Mucosa of stomach (tissue), 1 donor: ENCODE data around the gene LMAN1L.

Experiments
- H3K27me3 ChIP-seq: one replicate; pipeline ENCODE4 v1.7.0; 2013; ENCODE audit warnings: mild to moderate bottlenecking, low read length; ENCODE audit not compliant: control insufficient read depth, insufficient read depth
- H3K36me3 ChIP-seq: one replicate; pipeline ENCODE4 v1.7.0; 2013; ENCODE audit warnings: low read length; ENCODE audit not compliant: control insufficient read depth, insufficient read depth
- H3K4me1 ChIP-seq: one replicate; pipeline ENCODE4 v1.7.0; 2013; ENCODE audit warnings: mild to moderate bottlenecking, low read length; ENCODE audit not compliant: control insufficient read depth, insufficient read depth
- H3K4me3 ChIP-seq: one replicate; pipeline ENCODE4 v1.7.0; 2013; ENCODE audit warnings: low read length
- H3K9ac ChIP-seq: one replicate; pipeline ENCODE4 v1.7.0; 2013; ENCODE audit warnings: mild to moderate bottlenecking, low read length, moderate library complexity
- H3K9me3 ChIP-seq: one replicate; pipeline ENCODE4 v1.7.0; 2013; ENCODE audit warnings: mild to moderate bottlenecking, low read length, moderate library complexity; ENCODE audit not compliant: control insufficient read depth
- donor health status: Pancreatic carcinoma.

LMAN1L gene

DNA sequence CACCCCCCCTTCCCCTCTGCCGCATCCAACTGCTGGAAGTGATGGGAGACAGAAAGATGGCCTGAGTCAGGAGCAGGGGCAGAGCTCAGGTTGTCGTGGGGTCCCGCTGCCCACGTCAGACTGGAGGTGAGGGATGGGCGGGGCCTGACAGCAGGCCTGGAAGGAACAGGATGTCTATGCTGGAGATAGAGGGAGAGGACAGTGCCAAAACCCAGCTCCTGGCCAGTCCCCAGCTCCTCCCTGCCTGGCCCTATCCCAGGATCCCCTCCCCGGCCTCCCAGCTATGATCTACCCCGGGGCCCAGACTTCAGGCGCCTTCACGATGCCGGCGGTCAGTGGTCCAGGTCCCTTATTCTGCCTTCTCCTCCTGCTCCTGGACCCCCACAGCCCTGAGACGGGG, at the start of gene LMAN1L:
TSS of gene LMAN1L (plus strand) at position 303 of the 400 bp plus-strand sequence. CDS start at position 323, 20 bp downstream.
- Histone ChIP-seq H3K9me3 (no peaks in the 10 kb centered on the region), H3K4me1 (peaks cover 19% of the 10 kb centered on the region), H3K9ac (no peak within 1 kb of the TSS), H3K4me3 (no peak within 1 kb of the TSS), H3K27me3 (no peaks in the 10 kb centered on the region), H3K36me3 (no peaks in the 10 kb centered on the region)

- no peaks in the 10 kb centered on the region for H3K9me3 ChIP-seq
- H3K27me3 ChIP-seq, result peaks cover 8% of the 10 kb centered on the region
- no peak overlapping the region for H3K9ac ChIP-seq
- H3K36me3 ChIP-seq, result no peaks in the 10 kb centered on the region
- no peak overlapping the region for H3K4me3 ChIP-seq
- no peaks in the 10 kb centered on the region for H3K4me1 ChIP-seq
Measured at GRCh38 chr15:74763416-74763815, 49.2 kb upstream of the LMAN1L start.

DNA sequence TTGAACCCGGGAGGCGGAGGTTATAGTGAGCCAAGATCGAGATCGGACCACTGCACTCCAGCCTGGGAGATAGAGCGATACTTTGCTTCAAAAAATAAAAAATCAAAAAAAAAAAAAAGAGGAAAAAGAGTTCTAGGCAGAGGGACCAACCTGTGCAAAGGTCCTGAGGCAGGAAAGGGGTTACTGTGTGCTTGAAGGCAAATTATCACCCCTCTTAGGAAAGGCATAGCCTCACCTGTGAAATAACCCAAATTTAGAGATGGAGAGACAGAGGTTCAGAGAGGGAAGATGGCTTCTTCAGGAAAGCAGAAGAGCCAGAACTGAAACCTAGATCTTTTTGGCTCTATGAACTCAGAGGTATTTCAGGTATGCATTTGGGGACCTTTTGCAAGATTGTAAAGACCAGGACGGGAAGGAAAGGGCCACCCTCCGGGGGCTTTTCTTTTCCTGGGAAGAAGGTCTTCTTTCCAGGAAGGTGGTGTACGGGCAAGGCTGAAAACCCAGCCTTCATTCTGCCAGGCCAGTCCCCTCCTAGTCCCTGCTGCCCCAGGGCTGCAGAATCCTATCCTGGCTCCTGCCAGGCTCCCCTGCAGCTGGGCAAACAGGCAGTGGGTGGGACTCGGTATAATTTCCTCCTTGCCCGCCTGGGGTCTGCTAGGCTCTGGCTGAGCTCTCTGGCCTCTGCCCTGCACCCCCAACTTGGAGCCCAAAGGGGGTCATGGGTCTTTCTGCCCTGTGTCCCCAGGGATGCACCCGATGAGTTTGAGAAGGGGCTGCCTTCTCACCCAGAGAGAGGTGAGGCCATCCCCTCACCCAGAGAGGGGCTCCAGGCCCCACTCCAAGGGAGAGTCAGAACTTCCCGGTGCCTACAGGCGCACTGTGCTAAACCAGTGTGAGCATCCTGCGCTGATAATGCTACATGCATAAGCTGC, 45.2 kb upstream of the LMAN1L start:
- Histone ChIP-seq H3K4me1 (peaks cover 7% of the 10 kb centered on the region), H3K9me3 (no peaks in the 10 kb centered on the region), H3K27me3 (peaks cover 11% of the 10 kb centered on the region), H3K36me3 (no peaks in the 10 kb centered on the region), H3K4me3 (no peak overlapping the region), H3K9ac (no peak overlapping the region)

DNA sequence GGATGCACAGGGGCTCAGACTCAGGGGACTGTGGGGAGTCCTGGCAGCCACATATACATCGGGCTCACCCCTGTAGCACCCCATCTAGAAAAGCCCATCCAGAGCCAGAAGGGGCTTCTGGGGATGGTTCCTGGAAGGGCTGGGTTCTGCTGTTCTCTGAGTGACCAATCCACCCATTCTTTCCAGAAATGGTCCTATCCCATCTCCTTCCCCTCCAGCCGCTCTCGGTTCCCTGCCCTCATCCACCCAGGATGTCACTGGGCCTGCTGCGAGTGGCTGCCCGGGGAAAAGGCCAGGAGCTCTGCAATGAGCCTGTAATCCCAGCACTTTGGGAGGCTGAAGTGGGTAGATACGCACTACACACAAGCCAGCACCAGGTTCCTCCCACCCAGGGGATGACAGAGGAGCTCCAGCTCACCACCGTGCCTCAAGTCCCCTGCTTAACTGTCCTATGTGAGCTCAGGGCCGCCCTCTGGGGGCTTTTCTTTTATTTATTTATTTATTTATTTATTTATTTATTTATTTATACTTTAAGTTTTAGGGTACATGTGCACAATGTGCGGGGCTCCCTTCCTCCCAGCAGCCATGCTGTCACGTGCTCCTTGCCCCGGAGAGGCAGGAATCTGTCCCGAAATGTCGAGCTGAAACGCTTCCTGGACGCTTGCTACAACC, 44.4 kb upstream of the LMAN1L start:
- H3K9me3 ChIP-seq, result no peaks in the 10 kb centered on the region
- H3K27me3 ChIP-seq, result peaks cover 11% of the 10 kb centered on the region
- peaks cover 11% of the 10 kb centered on the region for H3K4me1 ChIP-seq
- no peaks in the 10 kb centered on the region for H3K36me3 ChIP-seq
- no peak overlapping the region for H3K4me3 ChIP-seq
- H3K9ac ChIP-seq, result no peak overlapping the region

DNA sequence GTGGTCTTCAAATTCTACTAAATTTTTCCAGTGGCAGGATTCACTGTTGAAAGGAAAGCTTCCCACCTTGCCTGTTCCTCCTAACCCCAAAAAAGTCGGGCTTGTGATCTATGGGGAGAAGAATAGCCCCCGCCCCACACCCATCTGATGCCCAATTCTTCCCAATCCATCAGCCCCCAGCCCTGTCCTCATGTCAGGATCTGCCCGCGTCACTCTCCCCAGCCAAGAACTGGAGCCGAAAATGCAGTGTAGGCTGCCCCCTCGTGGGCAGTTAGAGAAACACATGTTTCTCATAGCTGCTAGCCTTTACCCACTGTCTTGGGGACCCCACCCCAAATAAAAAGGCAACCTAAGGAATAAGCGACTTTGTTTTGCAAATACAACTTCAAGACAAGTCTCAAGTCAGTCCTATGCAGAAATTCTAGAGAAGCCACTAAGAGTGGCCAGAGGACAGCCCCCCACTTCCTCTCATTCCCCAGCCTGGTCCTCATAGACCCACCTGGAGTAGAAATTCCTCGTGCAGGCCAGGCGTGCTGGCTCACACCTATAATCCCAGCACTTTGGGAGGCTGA, 43.8 kb upstream of the LMAN1L start:
- no peak overlapping the region for H3K4me3 ChIP-seq
- H3K9me3 ChIP-seq, result no peaks in the 10 kb centered on the region
- H3K9ac ChIP-seq, result no peak overlapping the region
- peaks cover 17% of the 10 kb centered on the region for H3K4me1 ChIP-seq
- H3K27me3 ChIP-seq, result peaks cover 11% of the 10 kb centered on the region
- H3K36me3 ChIP-seq, result no peaks in the 10 kb centered on the region

DNA sequence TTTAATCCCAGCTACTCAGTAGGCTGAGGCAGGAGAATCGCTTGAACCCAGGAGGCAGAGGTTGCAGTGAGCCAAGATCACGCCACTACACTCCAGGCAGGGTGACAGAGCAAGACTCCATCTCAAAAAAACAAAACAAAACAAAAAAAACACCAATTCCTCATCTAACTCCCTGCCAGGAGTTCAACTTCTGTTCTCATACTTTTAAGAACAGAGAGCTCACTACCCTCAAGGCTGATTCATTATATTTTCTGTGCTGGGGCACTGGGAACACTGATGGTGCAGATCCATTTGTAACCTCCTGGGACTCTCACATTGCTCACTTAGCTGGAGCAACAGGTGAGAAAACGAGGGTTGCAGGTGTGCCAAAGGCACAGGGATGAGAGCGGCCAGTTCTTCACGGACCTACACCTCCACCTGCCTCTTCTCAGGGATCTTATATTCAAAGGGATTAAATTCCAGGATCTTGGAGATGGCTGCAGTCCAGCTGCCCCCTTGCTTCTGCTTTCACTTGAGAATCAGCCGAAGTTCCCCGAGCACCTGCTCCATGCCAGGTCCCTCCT, 43.1 kb upstream of the LMAN1L start:
- Histone ChIP-seq H3K36me3 (no peaks in the 10 kb centered on the region), H3K9me3 (no peaks in the 10 kb centered on the region), H3K27me3 (peaks cover 11% of the 10 kb centered on the region), H3K9ac (no peak overlapping the region), H3K4me1 (peaks cover 24% of the 10 kb centered on the region), H3K4me3 (no peak overlapping the region)

GRCh38 chr15:74770211-74770903, 42.3 kb upstream of the LMAN1L start:
- Histone ChIP-seq H3K9me3 (no peaks in the 10 kb centered on the region), H3K27me3 (peaks cover 11% of the 10 kb centered on the region), H3K4me1 (peaks cover 28% of the 10 kb centered on the region), H3K36me3 (no peaks in the 10 kb centered on the region), H3K4me3 (no peak overlapping the region), H3K9ac (no peak overlapping the region)

GRCh38 chr15:74773329-74773728, 39.3 kb upstream of the LMAN1L start:
- Histone ChIP-seq H3K36me3 (no peaks in the 10 kb centered on the region), H3K4me1 (peaks cover 48% of the 10 kb centered on the region), H3K4me3 (no peak overlapping the region), H3K9ac (no peak overlapping the region), H3K27me3 (peaks cover 3% of the 10 kb centered on the region), H3K9me3 (no peaks in the 10 kb centered on the region)

DNA sequence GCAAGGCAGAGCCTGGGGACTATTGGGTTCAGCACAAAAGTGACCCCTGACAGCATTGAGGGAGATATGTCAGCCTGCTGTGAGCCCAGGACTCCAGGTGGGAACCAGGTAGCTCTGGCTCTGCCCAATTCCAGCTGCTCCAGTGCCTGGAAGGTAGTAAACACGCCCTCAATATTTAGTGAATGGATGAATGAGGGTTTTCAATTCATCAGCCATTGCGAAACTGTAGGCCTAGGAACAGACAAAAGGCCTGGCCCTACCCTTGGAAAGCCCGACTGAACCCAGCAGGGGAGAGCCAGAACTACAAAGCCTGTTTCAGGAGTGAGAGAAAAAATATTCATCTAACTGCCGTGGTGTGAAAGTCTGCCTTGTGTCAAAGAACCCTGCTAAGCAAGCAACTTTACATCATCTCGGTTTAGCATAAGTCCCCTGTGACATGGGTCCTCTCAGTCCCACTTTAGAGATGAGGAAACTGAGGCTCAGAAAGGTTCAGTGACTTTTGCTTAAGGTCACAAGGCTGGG, 38.8 kb upstream of the LMAN1L start:
- Histone ChIP-seq H3K4me3 (no peak overlapping the region), H3K9ac (peak overlapping the region; percentile 7), H3K27me3 (peaks cover 3% of the 10 kb centered on the region), H3K4me1 (peaks cover 45% of the 10 kb centered on the region), H3K9me3 (no peaks in the 10 kb centered on the region), H3K36me3 (no peaks in the 10 kb centered on the region)

DNA sequence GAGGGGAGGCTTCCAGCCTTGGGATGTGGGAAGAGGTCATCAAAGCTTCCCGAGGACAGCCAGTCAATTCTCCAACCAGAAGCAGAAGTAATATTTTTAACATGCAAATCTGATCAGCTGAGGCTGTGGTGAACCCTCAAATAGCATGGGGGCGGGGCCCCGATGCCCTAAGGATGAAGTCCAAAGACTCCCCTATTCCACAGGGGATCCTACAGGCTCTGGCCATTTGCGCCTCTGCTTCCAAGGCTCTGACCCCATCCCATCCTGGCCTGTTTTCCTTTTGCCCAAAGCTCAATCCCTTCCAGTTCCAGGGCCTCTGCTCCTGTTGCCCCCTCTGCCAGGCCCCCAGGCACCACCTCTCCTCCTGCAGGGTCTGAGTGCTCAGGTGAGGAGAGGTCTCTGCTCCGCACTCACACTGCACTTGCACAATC, 37.5 kb upstream of the LMAN1L start:
- no peak overlapping the region for H3K9ac ChIP-seq
- no peaks in the 10 kb centered on the region for H3K9me3 ChIP-seq
- peaks cover 56% of the 10 kb centered on the region for H3K4me1 ChIP-seq
- no peaks in the 10 kb centered on the region for H3K36me3 ChIP-seq
- no peak overlapping the region for H3K4me3 ChIP-seq
- no peaks in the 10 kb centered on the region for H3K27me3 ChIP-seq

- no peak overlapping the region for H3K9ac ChIP-seq
- H3K4me1 ChIP-seq, result peaks cover 63% of the 10 kb centered on the region
- H3K27me3 ChIP-seq, result no peaks in the 10 kb centered on the region
- H3K36me3 ChIP-seq, result no peaks in the 10 kb centered on the region
- no peak overlapping the region for H3K4me3 ChIP-seq
- no peaks in the 10 kb centered on the region for H3K9me3 ChIP-seq
Measured at GRCh38 chr15:74775894-74776293, 36.7 kb upstream of the LMAN1L start.
